Lung microvascular endothelial cell (primary cell): ENCODE results near the gene GRIP1. TPM values are rescaled to one million over a fixed set of nuclear protein-coding genes. Genes with fewer than 3 reads are reported as not detected.

Source experiments
- DNase-seq, 2 donors: peaks; one replicate each; pipeline versions ENCODE4 v3.0.0 to v3.0.0-alpha.2; 2010; ENCODE audit warnings: low read depth in 2 of 2
- total RNA-seq: library from RNA; depleted of rRNA; stranded (reverse); fragments of >200 nt; gene quantifications from 2 replicates; pipeline ENCODE4 v1.2.1, GENCODE V29; 2014

GRIP1 gene
- total RNA-seq, 1 donor from 2014 or later, result 0.20 TPM

DNA sequence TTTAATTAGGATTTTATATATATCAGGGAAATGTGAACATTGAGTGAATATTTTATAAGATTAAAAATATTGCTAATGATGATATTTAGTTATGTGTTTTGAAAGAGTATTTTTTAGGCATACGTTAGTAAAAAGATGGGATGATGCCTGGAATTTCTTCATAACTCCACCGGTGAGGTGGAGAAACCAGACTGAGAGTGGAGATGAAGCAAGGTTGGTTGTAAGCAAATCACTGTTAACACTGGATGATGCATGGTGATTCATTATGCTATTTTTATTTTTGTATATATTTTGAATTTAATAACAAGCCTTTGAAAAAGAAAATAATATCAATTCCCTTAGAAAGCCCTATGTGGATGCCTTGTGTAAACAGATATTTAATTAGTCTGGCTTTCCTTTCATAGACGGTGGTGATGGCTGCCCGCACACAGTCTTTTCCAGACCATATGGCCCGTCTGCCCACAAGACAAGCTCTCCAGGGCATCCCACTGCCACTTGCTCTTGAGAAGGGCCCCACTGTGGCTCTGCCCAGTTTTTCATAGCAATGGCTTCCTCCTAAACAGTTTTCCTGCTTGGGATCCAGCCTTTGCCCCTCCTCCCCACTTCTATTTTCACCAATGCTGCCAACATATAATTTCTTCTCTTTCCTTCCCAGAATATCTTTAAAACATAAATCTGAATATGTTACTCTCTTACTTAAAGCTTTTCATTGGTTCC, 281.1 kb downstream of the GRIP1 start:
- no peak for DNase-seq

DNA sequence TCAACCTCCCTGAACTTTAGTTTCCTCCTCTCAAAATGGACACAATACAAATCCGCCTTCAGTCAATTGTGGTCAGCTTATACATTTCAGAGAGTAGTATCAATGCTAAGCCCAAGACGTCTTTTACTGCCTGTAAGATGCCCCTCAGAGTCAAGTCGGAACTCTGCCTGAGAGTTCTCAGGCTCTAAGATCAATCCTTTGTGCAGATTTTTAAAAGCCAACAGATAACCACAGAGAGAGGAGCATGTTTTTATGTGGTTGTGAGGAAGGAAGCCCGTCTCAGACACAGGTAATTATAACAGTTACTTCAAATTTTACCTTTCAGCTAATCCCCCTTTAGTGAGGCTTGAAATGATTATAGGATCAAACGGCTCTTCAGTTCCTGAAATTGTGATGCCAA, 285.0 kb downstream of the GRIP1 start:
- DNase-seq, result no peak

DNA sequence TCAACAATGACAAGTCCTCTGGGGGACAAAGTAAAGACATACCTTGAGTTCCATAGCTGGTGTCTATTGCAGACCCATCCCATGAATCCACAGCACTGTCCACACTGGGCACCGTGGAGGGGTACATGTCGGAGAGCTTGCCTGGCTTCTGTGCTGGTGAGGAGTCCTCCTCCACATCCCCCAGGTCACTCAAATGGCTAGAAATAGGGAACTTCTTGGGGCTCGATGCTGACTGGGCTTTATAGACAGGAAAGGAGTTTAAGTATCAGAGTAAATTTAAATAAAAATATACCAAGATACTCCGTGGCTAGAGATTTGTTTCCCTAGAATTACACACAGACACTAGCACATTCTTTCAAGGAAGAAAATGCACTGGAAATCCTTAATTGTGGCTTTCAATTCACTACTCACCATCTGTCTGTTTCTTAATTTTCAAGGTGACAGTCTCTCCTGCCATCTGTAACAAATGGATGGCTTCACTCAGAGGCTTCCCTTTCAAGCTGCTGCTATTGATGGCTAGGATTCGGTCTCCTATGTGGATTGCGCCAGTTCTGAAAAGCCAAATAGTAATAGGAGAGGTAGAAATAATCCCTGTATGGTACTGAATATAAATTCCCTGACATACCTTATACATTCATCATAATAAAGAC, 286.5 kb downstream of the GRIP1 start:
- no peak for DNase-seq

DNA sequence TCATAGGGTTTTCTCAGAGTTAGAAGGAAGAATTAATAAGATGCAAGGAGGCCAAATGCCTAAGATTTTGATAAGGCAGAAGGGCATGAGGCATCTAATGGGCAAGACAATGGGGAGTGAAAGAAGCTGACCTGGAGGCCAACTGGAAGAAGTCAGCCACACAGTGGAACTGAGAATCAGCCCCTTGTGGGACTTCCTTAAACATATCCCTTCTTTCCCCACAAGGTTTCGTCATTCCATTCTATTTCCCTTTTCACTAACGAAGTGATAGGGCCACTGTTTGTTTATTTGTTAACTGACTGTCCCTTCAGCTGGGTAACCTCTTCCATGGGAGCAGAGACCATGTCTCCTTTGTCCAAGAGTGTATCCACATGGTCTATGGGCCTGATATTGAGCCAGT, 290.4 kb downstream of the GRIP1 start:
- no peak for DNase-seq

- DNase-seq, result no peak
These were observed 291.8 kb downstream of the GRIP1 start for GRCh38 chr12:66387117-66387516.

GRCh38 chr12:66380769-66381535, 297.9 kb downstream of the GRIP1 start:
- no peak for DNase-seq

GRCh38 chr12:66379616-66380015, 299.3 kb downstream of the GRIP1 start:
- DNase-seq, result no peak

- DNase-seq, result no peak
These were observed 303.3 kb downstream of the GRIP1 start for GRCh38 chr12:66375560-66375959.

DNA sequence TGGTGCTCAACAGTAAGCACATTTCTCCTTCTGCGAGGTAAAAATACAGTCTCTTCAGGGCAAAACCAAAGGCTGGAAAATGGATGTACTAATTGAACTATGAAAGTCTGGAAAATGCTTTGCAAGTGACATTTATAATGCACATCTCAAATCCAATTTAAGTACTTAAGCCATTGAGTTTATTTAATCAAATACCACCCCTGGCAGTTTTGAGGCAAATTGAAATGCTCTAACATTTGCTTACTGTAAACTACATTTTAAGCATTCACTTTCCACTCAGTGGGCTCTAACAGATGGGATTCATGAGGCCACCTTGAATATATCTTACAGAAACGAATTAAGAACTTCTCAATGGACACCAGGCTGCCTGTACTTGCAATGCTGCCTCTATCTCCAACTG, 306.9 kb downstream of the GRIP1 start:
- DNase-seq, result no peak

DNA sequence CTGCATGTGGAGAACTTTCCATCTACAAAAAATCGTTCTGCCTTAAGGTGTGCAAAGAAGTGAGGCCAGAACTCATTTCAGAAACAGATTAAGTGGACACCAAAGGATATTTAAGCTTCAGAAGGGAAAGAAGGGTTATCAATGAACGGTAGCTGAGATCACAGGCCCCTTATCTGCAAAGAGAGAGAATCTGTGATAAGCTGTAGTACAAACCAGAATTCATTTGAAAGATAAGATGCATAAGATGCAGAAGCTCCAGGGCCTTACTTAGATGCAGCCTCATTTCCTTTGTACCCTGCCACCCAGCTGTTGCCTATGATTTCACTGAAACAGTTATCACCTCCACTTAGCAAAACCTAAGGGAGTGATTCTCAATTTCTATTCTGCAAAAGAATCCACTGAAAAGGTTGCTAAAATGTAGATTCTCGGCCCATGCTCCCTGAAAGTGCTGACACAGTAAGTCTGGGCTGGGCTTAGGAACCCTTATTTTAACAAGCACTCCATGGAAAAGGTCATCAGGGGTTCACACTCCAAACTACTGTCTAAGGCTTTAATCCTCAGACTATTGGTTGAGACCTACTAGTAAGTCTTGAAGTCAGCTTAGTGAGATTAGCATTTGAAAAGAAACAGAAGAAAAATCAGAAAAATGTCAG, 311.7 kb downstream of the GRIP1 start:
- no peak for DNase-seq

DNA sequence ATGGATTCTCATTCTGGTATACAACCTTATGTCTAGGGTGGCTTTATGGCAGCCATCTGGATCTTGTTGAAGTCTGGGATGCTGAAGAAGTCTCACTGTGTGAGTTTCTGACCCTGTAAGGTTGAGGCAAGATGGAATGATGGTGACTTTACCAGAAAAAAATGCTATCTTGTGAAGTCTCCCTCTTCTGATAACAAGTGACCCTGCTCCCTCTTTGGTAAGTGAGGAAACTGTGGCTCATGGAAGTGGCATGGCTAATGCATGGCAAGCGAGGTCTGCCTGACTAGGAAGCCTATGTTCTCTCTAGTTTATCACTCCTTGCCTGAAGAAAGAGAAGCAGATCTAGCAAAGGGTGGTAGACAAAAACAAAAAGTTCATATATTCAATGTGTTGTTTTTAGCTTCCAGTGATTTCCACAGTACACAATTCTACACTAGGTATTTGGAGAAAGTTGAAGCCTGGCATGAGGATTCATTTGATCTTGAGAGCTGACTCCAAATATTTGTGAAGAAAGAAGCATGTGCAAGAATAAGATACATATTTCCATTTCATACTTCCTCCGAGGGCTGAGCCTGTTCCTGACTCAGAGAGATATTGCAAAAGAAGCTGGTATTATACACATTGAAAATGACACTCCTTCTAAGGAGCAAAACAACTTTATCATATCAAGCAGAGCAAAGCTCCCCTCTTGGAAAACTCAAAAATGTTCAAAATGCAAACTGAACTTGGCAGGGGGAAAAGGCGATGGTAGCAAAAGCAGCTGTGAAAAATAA, 313.0 kb downstream of the GRIP1 start:
- no peak for DNase-seq

DNA sequence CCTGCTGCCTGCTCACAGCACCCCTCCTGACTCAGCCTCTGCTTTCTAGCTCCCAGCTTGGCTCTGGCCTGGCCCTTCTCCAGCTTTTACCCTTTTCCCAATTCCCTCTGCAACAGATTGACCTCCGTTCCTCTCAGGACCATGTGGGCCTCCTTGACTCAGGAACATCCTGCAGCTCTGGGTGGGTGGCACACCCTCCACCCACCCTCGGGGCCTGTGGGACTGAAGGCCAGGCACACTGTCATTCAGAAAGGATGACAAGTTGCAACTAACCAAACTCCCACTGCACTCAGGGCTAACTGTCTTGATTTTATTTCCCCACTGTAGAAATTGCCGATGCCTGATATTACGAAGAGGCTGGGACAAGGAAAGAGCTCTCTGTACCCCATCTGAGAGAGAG, 317.2 kb downstream of the GRIP1 start:
- DNase-seq, result no peak

DNA sequence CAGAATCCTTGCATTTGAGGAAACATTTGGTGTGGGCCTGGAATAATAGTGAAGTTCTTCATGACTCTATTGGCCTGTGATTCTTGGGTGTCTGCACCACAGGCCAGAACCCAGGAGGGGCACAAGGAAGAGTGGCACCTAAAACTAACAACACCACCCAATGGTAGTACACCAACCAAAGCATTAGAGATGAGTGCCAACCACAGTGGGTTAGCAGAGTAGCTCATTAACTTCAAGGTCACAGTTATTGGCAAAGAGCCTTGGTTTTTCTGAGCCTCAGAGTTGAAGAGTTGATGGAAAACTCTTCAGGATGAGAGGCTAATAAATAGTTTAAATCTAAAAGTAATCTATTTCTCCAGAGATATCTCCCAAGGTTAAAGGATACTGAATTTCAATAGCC, 319.6 kb downstream of the GRIP1 start:
- no peak for DNase-seq

DNA sequence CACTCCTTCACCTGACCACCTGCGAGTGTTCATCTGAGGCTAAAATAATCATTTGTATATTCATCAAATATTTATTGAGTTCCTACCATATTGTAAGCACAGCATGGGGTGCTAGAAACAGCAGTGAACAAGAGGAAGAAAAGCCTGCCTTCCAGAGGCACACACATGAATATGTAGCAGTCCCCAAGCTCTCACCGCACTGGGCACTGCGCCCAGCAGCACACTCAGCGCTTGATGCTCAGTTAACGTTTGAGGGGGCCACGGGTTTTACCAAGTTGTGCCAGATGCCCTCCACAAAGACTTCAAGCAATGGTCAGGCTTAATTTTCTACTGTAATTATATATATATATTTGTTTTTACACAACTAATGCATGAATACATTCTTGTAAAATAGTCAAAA, 324.6 kb downstream of the GRIP1 start:
- DNase-seq, result no peak

- no peak for DNase-seq
These were observed 326.0 kb downstream of the GRIP1 start for GRCh38 chr12:66352899-66353298.

- peak; percentile 37 to 54 for DNase-seq
These were observed 326.7 kb downstream of the GRIP1 start for GRCh38 chr12:66352197-66352596.

GRCh38 chr12:66351301-66351700, 327.6 kb downstream of the GRIP1 start:
- no peak for DNase-seq

DNA sequence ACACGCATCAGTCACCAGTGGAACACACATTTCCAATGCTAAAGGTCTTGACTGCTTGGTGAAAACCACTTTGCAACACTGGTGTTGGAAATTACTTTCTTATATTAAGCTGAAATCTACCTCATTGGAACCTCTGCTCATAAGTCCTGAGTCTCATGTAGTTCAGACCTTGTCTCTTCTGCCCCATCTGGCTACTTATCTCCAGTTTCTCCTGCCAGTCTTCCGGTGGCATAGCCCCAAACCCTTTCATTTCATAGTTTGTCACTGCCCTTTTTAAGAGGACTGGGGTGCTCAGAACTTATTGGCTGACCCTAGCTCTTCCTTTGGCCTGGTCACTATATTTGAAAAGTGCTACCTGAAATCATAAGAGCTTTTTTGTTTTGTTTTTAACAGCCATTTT, 332.9 kb downstream of the GRIP1 start:
- no peak for DNase-seq

- DNase-seq, result no peak
These were observed 333.7 kb downstream of the GRIP1 start for GRCh38 chr12:66345212-66345611.

DNA sequence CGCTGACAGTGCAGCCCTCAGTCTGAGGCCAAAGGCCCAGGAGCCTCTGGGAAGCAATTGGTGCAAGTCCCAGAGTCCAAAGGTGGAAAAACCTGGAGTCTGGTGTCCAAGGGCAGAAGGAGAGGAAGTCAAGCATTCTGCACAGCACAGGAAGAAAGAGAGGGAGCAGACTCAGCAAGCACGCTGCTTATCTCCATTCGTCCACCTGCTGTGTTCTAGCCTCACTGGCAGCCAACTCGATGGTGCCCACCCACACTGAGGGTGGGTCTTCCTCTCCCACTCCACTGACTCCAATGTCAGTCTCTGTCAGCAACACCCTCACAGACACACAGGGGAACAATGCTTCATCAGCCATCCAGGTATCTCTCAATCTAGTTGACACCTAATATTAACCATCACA, 337.8 kb downstream of the GRIP1 start:
- DNase-seq, result no peak

- DNase-seq, result no peak
These were observed 338.7 kb downstream of the GRIP1 start for GRCh38 chr12:66340131-66340530.
